ENCODE results near the gene MELK.

The MELK gene

GRCh38 chr9:36603006-36603405, 30.3 kb downstream of the MELK start:
- no peak for TF ChIP-seq YY1 (IDR thresholded peaks at IDR 0.05; ENCODE audit: low read depth)
- TF ChIP-seq TCF12 (IDR thresholded peaks at IDR 0.05; ENCODE audit: low read depth): no peak
- TF ChIP-seq EP300 (IDR thresholded peaks at IDR 0.05; ENCODE audit: borderline replicate concordance): no peak
- no peak for TF ChIP-seq CEBPB (IDR thresholded peaks at IDR 0.05)
- TF ChIP-seq FOXM1 (IDR thresholded peaks at IDR 0.05; ENCODE audit: borderline replicate concordance, low read depth): no peak
- no peak for TF ChIP-seq NFIC (IDR thresholded peaks at IDR 0.05)
- no peak for TF ChIP-seq EGR1 (IDR thresholded peaks at IDR 0.05)
- TF ChIP-seq ZBTB7A (IDR thresholded peaks at IDR 0.05; ENCODE audit: low read depth): no peak
- no peak for TF ChIP-seq REST (IDR thresholded peaks at IDR 0.05; ENCODE audit: low read depth)
- TF ChIP-seq USF1 (IDR thresholded peaks at IDR 0.05): no peak
- no peak for TF ChIP-seq RAD21 (IDR thresholded peaks at IDR 0.05; ENCODE audit: low read depth)
- no peak for TF ChIP-seq CREB1 (IDR thresholded peaks at IDR 0.05; ENCODE audit: low read depth)
- no peak for TF ChIP-seq MAX (IDR thresholded peaks at IDR 0.05)
- no peak for TF ChIP-seq TAF1 (IDR thresholded peaks at IDR 0.05; ENCODE audit: low read depth)
- no peak for TF ChIP-seq TEAD4 (IDR thresholded peaks at IDR 0.05)

GRCh38 chr9:36609306-36609705, 36.6 kb downstream of the MELK start:
- TF ChIP-seq TEAD4 (IDR thresholded peaks at IDR 0.05) (no peak), USF1 (IDR thresholded peaks at IDR 0.05) (no peak), TAF1 (IDR thresholded peaks at IDR 0.05; ENCODE audit: low read depth) (no peak), MAX (IDR thresholded peaks at IDR 0.05) (no peak), FOXM1 (IDR thresholded peaks at IDR 0.05; ENCODE audit: borderline replicate concordance, low read depth) (no peak), EGR1 (IDR thresholded peaks at IDR 0.05) (no peak), YY1 (IDR thresholded peaks at IDR 0.05; ENCODE audit: low read depth) (no peak), EP300 (IDR thresholded peaks at IDR 0.05; ENCODE audit: borderline replicate concordance) (no peak), REST (IDR thresholded peaks at IDR 0.05; ENCODE audit: low read depth) (no peak), ZBTB7A (IDR thresholded peaks at IDR 0.05; ENCODE audit: low read depth) (no peak), RAD21 (IDR thresholded peaks at IDR 0.05; ENCODE audit: low read depth) (no peak), TCF12 (IDR thresholded peaks at IDR 0.05; ENCODE audit: low read depth) (no peak), CEBPB (IDR thresholded peaks at IDR 0.05) (no peak), CREB1 (IDR thresholded peaks at IDR 0.05; ENCODE audit: low read depth) (no peak), NFIC (IDR thresholded peaks at IDR 0.05) (no peak)

GRCh38 chr9:36622121-36622520, 49.4 kb downstream of the MELK start:
- no peak for TF ChIP-seq EP300 (IDR thresholded peaks at IDR 0.05; ENCODE audit: borderline replicate concordance)
- no peak for TF ChIP-seq USF1 (IDR thresholded peaks at IDR 0.05)
- no peak for TF ChIP-seq FOXM1 (IDR thresholded peaks at IDR 0.05; ENCODE audit: borderline replicate concordance, low read depth)
- TF ChIP-seq ZBTB7A (IDR thresholded peaks at IDR 0.05; ENCODE audit: low read depth): no peak
- TF ChIP-seq REST (IDR thresholded peaks at IDR 0.05; ENCODE audit: low read depth): no peak
- no peak for TF ChIP-seq EGR1 (IDR thresholded peaks at IDR 0.05)
- TF ChIP-seq TEAD4 (IDR thresholded peaks at IDR 0.05): no peak
- no peak for TF ChIP-seq RAD21 (IDR thresholded peaks at IDR 0.05; ENCODE audit: low read depth)
- no peak for TF ChIP-seq MAX (IDR thresholded peaks at IDR 0.05)
- TF ChIP-seq YY1 (IDR thresholded peaks at IDR 0.05; ENCODE audit: low read depth): no peak
- TF ChIP-seq NFIC (IDR thresholded peaks at IDR 0.05): no peak
- no peak for TF ChIP-seq TAF1 (IDR thresholded peaks at IDR 0.05; ENCODE audit: low read depth)

GRCh38 chr9:36623280-36623679, 50.6 kb downstream of the MELK start:
- TF ChIP-seq TAF1 (IDR thresholded peaks at IDR 0.05; ENCODE audit: low read depth) (no peak), EGR1 (IDR thresholded peaks at IDR 0.05) (no peak), TEAD4 (IDR thresholded peaks at IDR 0.05) (no peak), FOXM1 (IDR thresholded peaks at IDR 0.05; ENCODE audit: borderline replicate concordance, low read depth) (no peak), CREB1 (IDR thresholded peaks at IDR 0.05; ENCODE audit: low read depth) (no peak), USF1 (IDR thresholded peaks at IDR 0.05) (no peak), REST (IDR thresholded peaks at IDR 0.05; ENCODE audit: low read depth) (no peak), EP300 (IDR thresholded peaks at IDR 0.05; ENCODE audit: borderline replicate concordance) (no peak), CEBPB (IDR thresholded peaks at IDR 0.05) (no peak)
